CD4-positive, alpha-beta T cell treated with Interleukin-17A for 1 hour (primary cell): ENCODE measurements around the gene GABRB1.

Source experiments
- DNase-seq: peaks from one replicate; pipeline ENCODE4 v3.0.0-alpha.2; 2020

GABRB1 gene

DNA sequence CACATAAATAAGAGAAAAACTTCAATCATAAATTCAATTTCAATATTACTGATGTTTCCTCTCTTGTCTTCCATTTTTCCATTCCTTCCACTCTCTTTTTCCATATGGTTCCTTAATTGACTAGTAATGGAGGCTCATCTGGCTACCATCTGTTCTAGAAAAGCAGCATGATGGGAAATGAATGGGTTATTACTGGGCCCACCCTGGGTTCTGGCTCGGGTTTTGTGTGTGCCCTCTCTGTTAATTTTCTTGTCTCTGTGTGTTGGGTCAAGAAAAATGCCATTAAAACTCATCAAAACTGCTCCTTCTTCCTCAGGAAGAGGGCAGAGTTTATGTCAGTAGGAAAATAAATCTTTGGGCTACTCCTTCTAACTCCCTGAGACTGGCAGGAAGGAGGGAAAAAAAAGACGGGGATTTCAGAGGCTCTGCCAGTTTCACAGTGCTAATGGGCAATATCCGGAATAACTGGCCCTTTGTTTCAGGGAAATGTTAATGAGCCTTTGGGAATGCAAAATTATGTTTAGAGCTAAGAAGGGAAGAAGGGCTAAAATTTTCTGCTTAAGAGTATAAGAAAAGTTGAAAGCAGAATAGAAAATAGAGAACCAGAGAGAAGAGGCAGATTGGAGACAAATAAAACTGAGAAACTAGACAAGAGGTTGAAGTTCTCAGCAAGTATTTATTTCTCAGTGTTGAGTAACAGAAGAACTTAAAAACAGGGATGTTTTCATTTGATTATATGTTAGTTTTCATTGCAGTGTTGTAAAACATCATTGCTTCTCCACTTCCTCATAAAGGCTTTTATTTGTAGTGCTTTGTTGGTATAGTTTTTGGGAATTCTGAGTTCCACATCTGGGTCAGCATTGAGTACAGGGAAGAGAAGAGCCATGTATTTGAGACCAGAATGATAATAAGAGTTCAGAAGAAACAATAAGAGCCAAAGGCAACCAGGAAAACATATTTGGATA, 19.7 kb downstream of the GABRB1 start:
- no peak for DNase-seq

GRCh38 chr4:47053485-47053884, 22.1 kb downstream of the GABRB1 start:
- DNase-seq, result no peak

- no peak for DNase-seq
Observed at GRCh38 chr4:47054130-47054529, 22.8 kb downstream of the GABRB1 start.

GRCh38 chr4:47057991-47058390, 26.6 kb downstream of the GABRB1 start:
- no peak for DNase-seq

DNA sequence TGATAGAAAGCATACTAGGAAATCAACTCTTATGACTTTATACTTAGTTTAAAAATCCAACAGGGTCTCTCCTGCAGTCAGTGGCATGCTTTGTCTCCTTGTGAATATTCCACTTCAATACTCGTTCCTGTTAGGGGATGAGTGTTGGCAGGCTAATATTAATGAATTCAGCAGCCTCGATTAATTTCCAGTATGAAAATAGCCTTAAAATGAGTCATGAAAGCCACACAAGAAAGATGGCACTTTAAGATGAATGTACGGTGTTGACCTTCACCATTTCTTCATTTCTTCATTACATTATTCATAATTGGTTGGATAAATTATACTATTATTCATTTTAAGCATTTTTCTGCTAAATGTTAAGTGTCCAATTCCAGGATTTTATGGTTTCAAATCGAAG, 29.2 kb downstream of the GABRB1 start:
- no peak for DNase-seq

GRCh38 chr4:47061435-47061834, 30.1 kb downstream of the GABRB1 start:
- DNase-seq, result no peak

DNA sequence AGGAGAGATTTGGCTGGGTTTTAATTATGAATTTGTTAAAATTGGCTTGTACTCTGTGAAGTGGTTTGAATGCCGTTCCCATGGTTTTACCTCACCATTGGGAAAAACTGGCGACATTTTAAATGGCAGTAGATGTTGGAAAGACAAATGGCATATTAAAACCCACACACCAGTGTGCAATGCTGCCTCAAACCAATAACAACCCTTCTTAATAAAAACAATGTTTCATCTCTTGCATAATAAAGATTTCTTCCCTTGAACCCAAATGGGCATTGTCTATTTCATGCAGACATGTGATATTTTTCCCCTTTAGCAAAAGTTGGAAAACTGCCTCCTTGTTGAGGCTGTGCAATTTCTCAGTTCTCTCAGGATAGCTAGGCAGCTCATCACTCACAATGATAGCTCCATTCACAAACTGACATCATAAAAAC, 33.7 kb downstream of the GABRB1 start:
- DNase-seq, result no peak

DNA sequence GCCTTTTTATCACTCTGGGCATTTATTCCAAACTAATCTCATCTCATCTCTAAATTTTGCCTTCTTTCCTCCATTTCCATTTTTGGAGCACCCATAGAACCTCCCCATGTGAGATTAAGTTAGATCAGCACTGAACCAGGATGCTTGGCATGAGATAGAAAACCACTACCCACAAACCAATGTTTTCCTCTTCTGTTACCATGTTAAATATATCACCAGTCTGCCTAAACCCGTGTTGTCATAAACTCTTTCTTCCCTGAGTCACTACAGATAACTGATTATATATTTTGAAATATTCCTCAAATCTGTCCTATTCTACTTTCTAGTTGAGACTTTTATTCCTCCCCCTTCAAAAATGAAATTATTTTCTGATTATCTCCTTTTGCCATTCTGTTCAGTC, 37.6 kb downstream of the GABRB1 start:
- no peak for DNase-seq

DNA sequence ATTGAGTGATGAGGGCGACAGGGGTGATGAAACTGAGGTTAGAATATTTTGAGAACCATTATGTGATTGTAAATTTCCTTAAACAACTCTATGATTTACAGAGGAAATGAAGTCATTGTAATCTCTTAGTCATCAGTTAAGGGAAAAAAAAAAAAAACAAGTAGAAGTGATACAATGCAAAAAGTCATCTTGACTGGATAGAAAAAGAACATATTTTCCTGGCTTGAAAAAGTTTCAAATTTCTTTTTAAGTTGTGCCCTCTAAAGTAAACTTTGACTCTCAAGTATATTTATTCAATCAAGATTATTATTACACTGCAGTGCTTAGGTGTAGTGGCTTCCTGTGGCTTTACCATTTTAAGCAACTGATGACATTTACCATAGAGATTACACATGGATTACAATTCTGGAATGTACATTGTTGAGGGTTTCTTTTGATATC, 40.6 kb downstream of the GABRB1 start:
- no peak for DNase-seq

DNA sequence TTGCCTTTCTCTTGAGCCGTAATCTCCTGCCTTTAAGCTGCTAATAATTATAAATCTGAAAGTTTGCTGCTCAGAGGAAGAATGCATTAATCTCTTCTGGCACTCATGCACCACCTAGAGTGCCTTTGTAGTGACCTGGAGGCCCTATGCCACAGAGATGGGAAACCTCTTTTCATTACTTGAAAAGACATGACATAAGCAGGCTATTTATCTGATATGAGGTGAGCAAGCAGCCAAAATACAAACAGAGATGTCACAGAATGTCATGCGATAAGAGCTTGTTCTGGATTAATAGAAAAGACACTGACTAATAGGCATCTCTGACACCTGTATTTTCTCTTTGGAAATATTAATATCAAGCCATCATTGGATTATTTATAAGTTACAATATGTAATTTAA, 42.3 kb downstream of the GABRB1 start:
- no peak for DNase-seq

DNA sequence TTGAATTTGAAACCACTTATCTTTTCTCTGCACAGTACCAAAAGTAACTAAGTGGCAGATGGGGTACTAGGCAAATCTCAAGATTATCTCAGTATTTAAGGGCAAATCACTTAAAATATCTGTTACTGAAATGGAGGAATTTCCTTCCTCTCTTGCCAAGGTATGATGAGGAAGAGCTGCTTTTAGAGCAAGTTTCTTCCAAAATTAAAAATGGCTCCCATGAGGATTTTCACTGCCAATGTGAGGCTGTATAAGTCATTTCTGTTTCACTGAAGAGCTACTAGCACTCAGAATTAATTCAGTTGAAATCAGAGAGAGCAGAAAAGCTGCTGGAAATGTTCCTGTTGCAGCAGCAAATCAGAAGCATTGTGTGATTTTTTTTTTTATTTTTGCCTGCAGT, 43.4 kb downstream of the GABRB1 start:
- no peak for DNase-seq

- DNase-seq, result no peak
Observed at GRCh38 chr4:47075262-47075661, 43.9 kb downstream of the GABRB1 start.

DNA sequence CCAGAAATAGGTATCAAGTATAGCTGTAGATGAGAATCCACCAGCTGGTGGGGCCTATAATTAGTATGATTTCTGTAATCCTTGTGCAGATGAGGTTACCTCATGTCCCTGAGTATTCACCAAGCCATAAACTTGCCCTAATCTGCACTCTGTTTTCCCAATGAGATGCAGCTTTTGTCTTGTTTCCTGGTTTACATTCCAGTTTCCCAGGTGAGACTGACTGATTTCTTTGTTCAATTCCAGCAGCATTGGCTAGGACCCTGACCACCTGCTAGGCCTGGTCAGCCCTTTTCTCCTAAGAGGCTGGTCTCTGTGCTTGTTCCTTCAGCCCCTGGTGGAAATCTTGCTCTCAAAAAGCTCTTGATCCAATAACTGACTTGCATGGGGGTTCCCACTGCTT, 44.6 kb downstream of the GABRB1 start:
- DNase-seq, result no peak

DNA sequence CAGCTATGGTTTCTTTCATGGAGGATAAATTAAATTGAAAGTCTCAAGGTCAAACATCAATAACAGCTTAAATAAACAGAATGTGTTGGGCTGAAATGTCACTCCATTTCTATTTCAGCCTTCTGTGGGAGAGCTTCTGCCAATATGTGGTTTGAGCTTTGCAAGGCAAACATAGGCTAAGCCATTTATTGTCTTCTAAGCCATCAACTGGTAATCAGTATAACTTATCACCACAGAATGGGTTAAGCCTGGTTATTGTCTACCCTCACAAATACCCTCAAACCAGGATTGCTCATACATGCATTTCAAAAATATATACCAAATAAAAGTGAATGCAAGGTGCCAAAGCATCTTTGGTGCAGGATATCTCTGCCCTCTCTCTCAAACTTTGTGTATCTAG, 52.7 kb downstream of the GABRB1 start:
- no peak for DNase-seq

DNA sequence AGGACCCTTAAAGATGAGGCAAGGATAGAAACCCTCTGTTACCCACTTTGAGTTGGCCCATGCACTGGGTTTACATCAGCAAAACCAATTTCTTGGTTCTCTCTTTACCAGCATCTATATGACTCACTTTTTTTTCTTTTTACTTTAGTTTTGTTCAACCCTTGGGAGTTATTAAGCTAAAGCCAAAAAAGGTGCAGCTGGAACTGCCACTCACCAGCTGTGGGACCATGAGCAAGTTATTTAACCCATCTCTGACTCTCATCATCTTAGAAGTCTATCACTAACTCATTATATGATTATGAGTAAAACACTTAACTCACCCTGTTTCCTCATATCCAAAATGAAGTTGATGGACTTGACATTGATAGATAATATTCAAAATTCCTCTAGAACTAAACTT, 53.4 kb downstream of the GABRB1 start:
- DNase-seq, result no peak

DNA sequence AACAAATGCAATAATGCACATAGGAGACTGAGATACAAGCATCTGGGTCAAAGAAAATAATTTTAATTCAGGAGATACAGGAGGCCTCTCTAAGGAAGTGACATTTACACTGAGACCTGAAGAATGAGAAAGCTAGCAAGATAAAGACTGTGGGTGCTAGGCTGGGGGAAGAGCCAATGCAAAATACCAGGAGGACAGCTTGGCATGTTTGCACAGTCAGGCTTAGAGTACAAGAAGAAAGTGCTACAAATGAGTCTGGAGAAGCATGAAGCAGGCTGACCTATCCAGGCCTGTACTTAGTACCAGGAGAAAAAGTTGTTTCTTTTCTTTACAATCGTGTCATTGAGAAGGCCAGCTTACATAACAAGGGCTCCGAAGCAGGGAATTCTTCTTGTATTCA, 56.9 kb downstream of the GABRB1 start:
- DNase-seq, result no peak

- no peak for DNase-seq
Observed at GRCh38 chr4:47095884-47096283, 64.5 kb downstream of the GABRB1 start.

- DNase-seq, result no peak
Observed at GRCh38 chr4:47101453-47101852, 70.1 kb downstream of the GABRB1 start.

DNA sequence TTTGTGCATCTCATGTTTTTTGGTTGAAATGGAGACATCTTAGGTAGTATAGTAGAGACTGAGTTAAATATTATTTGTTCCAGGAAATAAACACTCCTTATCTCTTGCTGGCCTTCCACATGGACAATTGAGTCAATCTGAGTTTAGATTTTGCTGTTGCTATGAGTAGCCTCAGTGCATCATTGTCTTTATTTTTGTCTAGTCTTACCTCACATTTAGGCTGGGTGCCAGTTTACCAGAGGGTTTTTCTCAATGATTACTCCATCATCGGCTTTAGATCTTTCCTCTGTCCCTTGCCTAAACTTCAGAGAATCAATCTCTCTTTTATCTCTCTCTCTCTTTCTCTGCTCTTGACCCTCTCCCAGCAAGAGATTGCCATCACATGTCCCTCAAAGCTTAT, 73.6 kb downstream of the GABRB1 start:
- no peak for DNase-seq

DNA sequence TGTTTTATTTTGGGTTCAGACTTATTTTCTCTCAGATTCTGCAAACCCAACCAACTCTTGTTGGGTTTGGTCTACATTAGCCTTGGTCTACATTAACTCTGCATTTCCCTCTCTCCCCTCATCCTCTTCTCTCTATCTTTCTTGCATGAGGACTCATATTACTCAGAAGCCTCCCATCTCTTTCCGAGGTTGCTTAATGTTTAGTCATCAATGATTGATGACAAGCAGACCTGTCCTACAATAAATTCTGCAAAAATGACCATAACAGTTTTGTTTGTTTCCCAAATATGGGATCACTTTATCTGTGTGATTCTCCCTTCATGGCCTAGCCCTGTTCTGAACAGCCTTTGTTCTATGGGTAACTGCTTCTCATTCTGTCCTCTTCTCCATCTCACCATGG, 75.2 kb downstream of the GABRB1 start:
- no peak for DNase-seq

GRCh38 chr4:47109379-47109778, 78.0 kb downstream of the GABRB1 start:
- DNase-seq, result no peak

GRCh38 chr4:47110546-47111132, 79.3 kb downstream of the GABRB1 start:
- DNase-seq, result no peak

- DNase-seq, result no peak
Observed at GRCh38 chr4:47118192-47118929, 87.0 kb downstream of the GABRB1 start.

GRCh38 chr4:47120783-47121182, 89.4 kb downstream of the GABRB1 start:
- no peak for DNase-seq
